Caco-2 (cell line): Measurements from ENCODE around the gene C15orf62. TPM values are rescaled to one million over a fixed set of nuclear protein-coding genes. Genes with fewer than 3 reads are reported as not detected.
A peak's percentile ranks its signal among the peaks of the same experiment; 100 is the strongest.

Experiments used
- BruUV-seq: library from RNA; stranded (reverse); fragments of 400-500 nt; replicated peaks from 2 replicates; lab custom pipeline; 2021; lab: Mats Ljungman, UMichigan
- CTCF ChIA-PET: fragments of 300-600 bp; sonication (Branson Sonifier 250); formaldehyde crosslinking; loops from one replicate; lab custom pipeline; 2022; ENCODE audit warnings: antibody characterized with exemption; lab: Charles Lee
- POLR2A ChIA-PET: fragments of 300-600 bp; sonication (Branson Sonifier 250); formaldehyde crosslinking; loops from one replicate; lab custom pipeline; 2022; ENCODE audit warnings: antibody characterized with exemption; lab: Charles Lee
- DNase-seq, 2 experiments: peaks; one replicate each; pipeline versions ENCODE4 v3.0.0 to v3.0.0-alpha.2; 2020 to 2022
- H3K27me3 ChIP-seq: replicated peaks from 2 replicates; pipeline ENCODE4 v1.6.0; 2011; ENCODE audit warnings: low read length; ENCODE audit not compliant: control insufficient read depth, insufficient read depth
- H3K36me3 ChIP-seq: 2 replicates; pipeline ENCODE4 v1.5.1; 2011; ENCODE audit warnings: low read length; ENCODE audit not compliant: control insufficient read depth, insufficient read depth
- H3K4me1 ChIP-seq: fragments of 250-450 bp; sonication (Bioruptor Pico); 2 replicates; pipeline ENCODE4 v1.5.1; 2020; ENCODE audit warnings: mild to moderate bottlenecking
- H3K4me3 ChIP-seq: 2 replicates; pipeline ENCODE4 v1.5.1; 2011; ENCODE audit warnings: low read depth, mild to moderate bottlenecking, control low read depth, low read length
- H3K9me3 ChIP-seq: fragments of 250-450 bp; sonication (Bioruptor Pico); 2 replicates; pipeline ENCODE4 v1.5.1; 2020; ENCODE audit warnings: mild to moderate bottlenecking, moderate library complexity
- H3K27ac Mint-ChIP-seq: one replicate; pipeline ENCODE4 v1.8.0; 2022; ENCODE audit warnings: mixed read lengths; ENCODE audit not compliant: unreplicated experiment
- H3K27me3 Mint-ChIP-seq: one replicate; pipeline ENCODE4 v1.8.0; 2022; ENCODE audit warnings: mixed read lengths; ENCODE audit not compliant: insufficient read depth, unreplicated experiment
- H3K36me3 Mint-ChIP-seq: one replicate; pipeline ENCODE4 v1.8.0; 2022; ENCODE audit warnings: mild to moderate bottlenecking, mixed read lengths; ENCODE audit not compliant: insufficient read depth, unreplicated experiment
- H3K4me1 Mint-ChIP-seq: one replicate; pipeline ENCODE4 v1.8.0; 2022; ENCODE audit warnings: low read depth, mixed read lengths; ENCODE audit not compliant: unreplicated experiment
- H3K4me3 Mint-ChIP-seq: one replicate; pipeline ENCODE4 v1.8.0; 2022; ENCODE audit warnings: mild to moderate bottlenecking, moderate library complexity, mixed read lengths; ENCODE audit not compliant: unreplicated experiment
- H3K9me3 Mint-ChIP-seq: one replicate; pipeline ENCODE4 v1.8.0; 2022; ENCODE audit warnings: mixed read lengths; ENCODE audit not compliant: unreplicated experiment
- intact Hi-C: fragments of 100-400 bp; cut with micrococcal nuclease; formaldehyde crosslinking; loops from one replicate; pipeline ENCODE4 v1.10.0; 2022; ENCODE audit not compliant: unreplicated experiment
- total RNA-seq: library from RNA; stranded (reverse); gene quantifications from 2 replicates; pipeline ENCODE4 v1.2.3, GENCODE V29; 2022
- TF ChIP-seq, protein P1 (sequence below), 2 experiments: fragments of 200-600 bp in 1 of 2; IDR thresholded peaks; 1 replicate in 1 of 2; 2 replicates in 1 of 2; pipeline versions ENCODE4 v1.5.1 to v1.8.0; 2011 to 2022; ENCODE audit warnings: antibody characterized with exemption in 1 of 2, control low read depth in 1 of 2, inconsistent platforms in 1 of 2, low read depth in 1 of 2, low read length in 1 of 2, mild to moderate bottlenecking in 1 of 2, moderate library complexity in 1 of 2; ENCODE audit not compliant: insufficient read depth in 1 of 2, severe bottlenecking in 1 of 2, unreplicated experiment in 1 of 2

Gene C15orf62
- total RNA-seq, 1 experiment from 2014 or later: 1.3 TPM

GRCh38 chr15:40815042-40815698 lies 45.4 kb downstream of the C15orf62 start:
- no peak overlapping the region for H3K4me3 ChIP-seq
- DNase-seq: no peak
- BruUV-seq: no TSS peak
- no peaks in the 10 kb centered on the region for H3K4me1 ChIP-seq
- ChIA-PET CTCF (no interaction called here), POLR2A (interaction anchor here (0.6 to 1.1 kb wide), 4 partner anchors 11 to 246 kb away, joined by 3 to 4 read pairs (median 3); partner anchors contain the start of genes RHOV and RPUSD2)
- Mint-ChIP-seq H3K27ac (peak overlapping the region; percentile 89), H3K36me3 (peaks cover 25% of the 10 kb centered on the region), H3K4me3 (no peak overlapping the region), H3K27me3 (no peaks in the 10 kb centered on the region), H3K4me1 (peaks cover 12% of the 10 kb centered on the region), H3K9me3 (no peaks in the 10 kb centered on the region)
- no peaks in the 10 kb centered on the region for H3K9me3 ChIP-seq
- intact Hi-C loops: no loop called here
- H3K36me3 ChIP-seq: no peaks in the 10 kb centered on the region
- TF ChIP-seq, protein P1, sequence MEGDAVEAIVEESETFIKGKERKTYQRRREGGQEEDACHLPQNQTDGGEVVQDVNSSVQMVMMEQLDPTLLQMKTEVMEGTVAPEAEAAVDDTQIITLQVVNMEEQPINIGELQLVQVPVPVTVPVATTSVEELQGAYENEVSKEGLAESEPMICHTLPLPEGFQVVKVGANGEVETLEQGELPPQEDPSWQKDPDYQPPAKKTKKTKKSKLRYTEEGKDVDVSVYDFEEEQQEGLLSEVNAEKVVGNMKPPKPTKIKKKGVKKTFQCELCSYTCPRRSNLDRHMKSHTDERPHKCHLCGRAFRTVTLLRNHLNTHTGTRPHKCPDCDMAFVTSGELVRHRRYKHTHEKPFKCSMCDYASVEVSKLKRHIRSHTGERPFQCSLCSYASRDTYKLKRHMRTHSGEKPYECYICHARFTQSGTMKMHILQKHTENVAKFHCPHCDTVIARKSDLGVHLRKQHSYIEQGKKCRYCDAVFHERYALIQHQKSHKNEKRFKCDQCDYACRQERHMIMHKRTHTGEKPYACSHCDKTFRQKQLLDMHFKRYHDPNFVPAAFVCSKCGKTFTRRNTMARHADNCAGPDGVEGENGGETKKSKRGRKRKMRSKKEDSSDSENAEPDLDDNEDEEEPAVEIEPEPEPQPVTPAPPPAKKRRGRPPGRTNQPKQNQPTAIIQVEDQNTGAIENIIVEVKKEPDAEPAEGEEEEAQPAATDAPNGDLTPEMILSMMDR (IDR thresholded peaks at IDR 0.05; ENCODE audit: insufficient read depth in 1 of 2, low read depth in 1 of 2, low read length in 1 of 2, severe bottlenecking in 1 of 2, unreplicated experiment in 1 of 2): no peak
- H3K27me3 ChIP-seq: no peaks in the 10 kb centered on the region

DNA sequence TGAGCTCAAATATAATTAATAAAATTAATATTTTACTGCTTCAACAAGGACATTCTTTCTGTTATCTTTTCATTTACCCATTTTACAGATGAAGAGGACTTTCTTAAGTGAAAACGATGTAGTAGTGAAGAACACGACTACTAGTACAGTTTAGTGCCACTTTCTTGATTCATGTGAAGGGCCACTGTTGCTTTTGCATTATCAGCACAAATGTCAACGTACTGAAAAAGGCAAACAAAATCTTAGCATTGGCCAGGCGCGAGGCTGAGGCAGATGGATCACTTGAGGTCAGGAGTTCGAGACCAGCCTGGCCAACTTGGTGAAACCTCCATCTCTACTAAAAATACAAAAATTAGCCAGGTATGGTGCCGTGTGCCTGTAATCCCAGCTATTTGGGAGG lies 49.3 kb downstream of the C15orf62 start:
- Histone ChIP-seq H3K9me3 (no peaks in the 10 kb centered on the region), H3K4me1 (peaks cover 12% of the 10 kb centered on the region), H3K27me3 (no peaks in the 10 kb centered on the region), H3K36me3 (no peaks in the 10 kb centered on the region), H3K4me3 (no peak overlapping the region)
- intact Hi-C loops: no loop called here
- H3K27me3 Mint-ChIP-seq: no peaks in the 10 kb centered on the region
- no peak overlapping the region for H3K4me3 Mint-ChIP-seq
- no peaks in the 10 kb centered on the region for H3K9me3 Mint-ChIP-seq
- H3K4me1 Mint-ChIP-seq: peaks cover 22% of the 10 kb centered on the region
- peaks cover 11% of the 10 kb centered on the region for H3K36me3 Mint-ChIP-seq
- no TSS peak for BruUV-seq
- CTCF ChIA-PET: interaction anchor here (1.1 kb wide), 1 partner anchor 73 kb away, joined by 3 read pairs; no protein-coding TSS in a partner anchor
- no peak for DNase-seq
- H3K27ac Mint-ChIP-seq: no peak overlapping the region
- TF ChIP-seq, protein P1 (IDR thresholded peaks at IDR 0.05; ENCODE audit: insufficient read depth in 1 of 2, low read depth in 1 of 2, low read length in 1 of 2, severe bottlenecking in 1 of 2, unreplicated experiment in 1 of 2): no peak
- POLR2A ChIA-PET: interaction anchor here (0.6 to 0.7 kb wide), 2 partner anchors 20 to 24 kb away, joined by 7 to 13 read pairs; no protein-coding TSS in a partner anchor

DNA sequence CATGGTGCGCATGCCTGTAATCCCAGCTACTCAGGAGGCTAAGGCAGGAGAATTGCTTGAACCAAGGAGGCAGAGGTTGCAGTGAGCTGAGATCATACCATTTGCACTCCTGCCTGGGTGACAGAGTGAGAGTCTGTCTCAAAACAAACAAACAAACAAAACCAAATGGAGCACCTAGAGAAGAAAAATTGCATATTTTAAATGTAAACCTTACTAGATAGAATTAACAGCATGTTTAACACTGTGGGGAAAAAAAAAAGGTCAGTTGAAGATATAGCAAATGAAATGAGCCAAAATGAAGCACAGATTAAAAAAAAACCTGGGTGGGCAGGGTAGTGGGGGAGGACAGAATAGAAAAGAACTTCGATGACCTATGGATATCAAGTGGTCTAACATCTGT lies 51.4 kb downstream of the C15orf62 start:
- no peak overlapping the region for H3K27ac Mint-ChIP-seq
- H3K36me3 ChIP-seq: no peaks in the 10 kb centered on the region
- peaks cover 31% of the 10 kb centered on the region for H3K4me1 Mint-ChIP-seq
- peaks cover 33% of the 10 kb centered on the region for H3K4me1 ChIP-seq
- POLR2A ChIA-PET: no interaction called here
- no peak overlapping the region for H3K4me3 Mint-ChIP-seq
- no peaks in the 10 kb centered on the region for H3K27me3 ChIP-seq
- H3K36me3 Mint-ChIP-seq: no peaks in the 10 kb centered on the region
- TF ChIP-seq, protein P1 (IDR thresholded peaks at IDR 0.05; ENCODE audit: insufficient read depth in 1 of 2, low read depth in 1 of 2, low read length in 1 of 2, severe bottlenecking in 1 of 2, unreplicated experiment in 1 of 2): no peak
- no peaks in the 10 kb centered on the region for H3K9me3 ChIP-seq
- intact Hi-C loops: no loop called here
- H3K27me3 Mint-ChIP-seq: no peaks in the 10 kb centered on the region
- no peak overlapping the region for H3K4me3 ChIP-seq
- no peak for DNase-seq
- CTCF ChIA-PET: no interaction called here
- BruUV-seq: no TSS peak
- H3K9me3 Mint-ChIP-seq: no peaks in the 10 kb centered on the region

Other genes starting within 250 kb of the C15orf62 start
- 11.7 and 17.0 TPM in 2 replicates for gene CCDC32, start 204.9 kb upstream of the C15orf62 start, total RNA-seq
- gene RPUSD2, start 200.7 kb upstream of the C15orf62 start, total RNA-seq: 12.9 and 14.6 TPM in 2 replicates
- 24.8 and 29.5 TPM in 2 replicates for gene KNL1, start 175.7 kb upstream of the C15orf62 start, total RNA-seq
- 37.8 and 47.0 TPM in 2 replicates for gene RAD51, start 74.8 kb upstream of the C15orf62 start, total RNA-seq
- 46.3 and 48.0 TPM in 2 replicates for gene RMDN3, start 14.7 kb upstream of the C15orf62 start, total RNA-seq
- gene GCHFR, start 5.9 kb upstream of the C15orf62 start, total RNA-seq: 54.4 and 59.2 TPM in 2 replicates
- gene ZFYVE19, start 37.1 kb downstream of the C15orf62 start, total RNA-seq: 26.7 and 26.9 TPM in 2 replicates
- 26.3 and 30.1 TPM in 2 replicates for gene DNAJC17, start 37.5 kb downstream of the C15orf62 start, total RNA-seq
- gene PPP1R14D, start 58.7 kb downstream of the C15orf62 start, total RNA-seq: 0.43 TPM in 1 of 2 replicates, not detected in the other
- 290 and 305 TPM in 2 replicates for gene SPINT1, start 74.1 kb downstream of the C15orf62 start, total RNA-seq
- 3.2 and 4.4 TPM in 2 replicates for gene RHOV, start 104.3 kb downstream of the C15orf62 start, total RNA-seq
- 27.3 and 29.3 TPM in 2 replicates for gene VPS18, start 124.5 kb downstream of the C15orf62 start, total RNA-seq
- gene DLL4, start 159.4 kb downstream of the C15orf62 start, total RNA-seq: 3.4 TPM in 2 replicates
- gene CHAC1, start 183.5 kb downstream of the C15orf62 start, total RNA-seq: 54.0 and 55.8 TPM in 2 replicates